Mononuclear cell (primary cell): ENCODE data around the gene SLC35D3. TPM values are rescaled to one million over a fixed set of nuclear protein-coding genes. Genes with fewer than 3 reads are reported as not detected.

ENCODE experiments used
- H3K27me3 ChIP-seq: 2 replicates; pipeline ENCODE4 v1.6.0; 2011; ENCODE audit warnings: low read length, control low read depth; ENCODE audit not compliant: insufficient read depth
- H3K4me1 ChIP-seq: 2 replicates; pipeline ENCODE4 v1.5.1; 2011; ENCODE audit warnings: mild to moderate bottlenecking, low read length, control low read depth; ENCODE audit not compliant: insufficient read depth
- H3K4me3 ChIP-seq: 2 replicates; pipeline ENCODE4 v1.5.1; 2011; ENCODE audit warnings: mild to moderate bottlenecking, low read length, moderate library complexity
- H3K9me3 ChIP-seq: 2 replicates; pipeline ENCODE4 v1.5.1; 2011; ENCODE audit warnings: low read depth, mild to moderate bottlenecking, control low read depth, low read length
- total RNA-seq: library from RNA; depleted of rRNA; stranded (reverse); fragments of >200 nt; gene quantifications from one replicate; pipeline ENCODE4 v1.2.3, GENCODE V29; 2012

The SLC35D3 gene
- total RNA-seq, 1 donor = 0.52 TPM

GRCh38 chr6:136914947-136915346 lies 7.2 kb upstream of the SLC35D3 start:
- Histone ChIP-seq H3K9me3 (no peaks in the 10 kb centered on the region), H3K27me3 (peaks cover 16% of the 10 kb centered on the region), H3K4me1 (no peaks in the 10 kb centered on the region), H3K4me3 (no peak overlapping the region)

GRCh38 chr6:136918706-136919105 lies 3.4 kb upstream of the SLC35D3 start:
- H3K4me1 ChIP-seq = peaks cover 35% of the 10 kb centered on the region

GRCh38 chr6:136920216-136920615 lies 1.9 kb upstream of the SLC35D3 start:
- peaks cover 37% of the 10 kb centered on the region for H3K4me1 ChIP-seq
- H3K9me3 ChIP-seq = no peaks in the 10 kb centered on the region
- H3K4me3 ChIP-seq = no peak overlapping the region
- H3K27me3 ChIP-seq = peaks cover 64% of the 10 kb centered on the region

More at GRCh38 chr6:136918706-136919105, 3.4 kb upstream of the SLC35D3 start:
- Histone ChIP-seq H3K27me3 (peaks cover 50% of the 10 kb centered on the region), H3K9me3 (no peaks in the 10 kb centered on the region), H3K4me3 (no peak overlapping the region)

GRCh38 chr6:136920671-136921380 lies 1.3 kb upstream of the SLC35D3 start:
- Histone ChIP-seq H3K4me3 (peak overlapping the region; percentile 2), H3K9me3 (no peaks in the 10 kb centered on the region), H3K27me3 (peaks cover 70% of the 10 kb centered on the region), H3K4me1 (peaks cover 37% of the 10 kb centered on the region)

- peaks cover 37% of the 10 kb centered on the region for H3K4me1 ChIP-seq
- H3K9me3 ChIP-seq = no peaks in the 10 kb centered on the region
- H3K4me3 ChIP-seq = peak overlapping the region; percentile 15
- H3K27me3 ChIP-seq = peaks cover 71% of the 10 kb centered on the region
Measured at GRCh38 chr6:136921381-136921935, 643 bp upstream of the SLC35D3 start.

GRCh38 chr6:136922685-136923006 lies 545 bp downstream of the SLC35D3 start:
- H3K4me3 ChIP-seq = no peak overlapping the region
- H3K4me1 ChIP-seq = peaks cover 37% of the 10 kb centered on the region
- no peaks in the 10 kb centered on the region for H3K9me3 ChIP-seq
- H3K27me3 ChIP-seq = peaks cover 71% of the 10 kb centered on the region

- Histone ChIP-seq H3K9me3 (no peaks in the 10 kb centered on the region), H3K4me1 (peaks cover 37% of the 10 kb centered on the region), H3K27me3 (peaks cover 70% of the 10 kb centered on the region), H3K4me3 (no peak overlapping the region)
Measured at GRCh38 chr6:136923116-136923953, 1.2 kb downstream of the SLC35D3 start.

GRCh38 chr6:136923954-136924673 lies 2.0 kb downstream of the SLC35D3 start:
- peaks cover 63% of the 10 kb centered on the region for H3K27me3 ChIP-seq

GRCh38 chr6:136926383-136926782 lies 4.3 kb downstream of the SLC35D3 start:
- Histone ChIP-seq H3K4me3 (no peak overlapping the region), H3K9me3 (no peaks in the 10 kb centered on the region), H3K4me1 (peaks cover 24% of the 10 kb centered on the region), H3K27me3 (peaks cover 48% of the 10 kb centered on the region)

More at GRCh38 chr6:136923954-136924673, 2.0 kb downstream of the SLC35D3 start:
- H3K4me1 ChIP-seq = peaks cover 37% of the 10 kb centered on the region
- H3K4me3 ChIP-seq = no peak overlapping the region
- H3K9me3 ChIP-seq = no peaks in the 10 kb centered on the region

GRCh38 chr6:136927292-136927691 lies 5.2 kb downstream of the SLC35D3 start:
- H3K4me1 ChIP-seq = peaks cover 15% of the 10 kb centered on the region
- no peak overlapping the region for H3K4me3 ChIP-seq
- H3K9me3 ChIP-seq = no peaks in the 10 kb centered on the region
- H3K27me3 ChIP-seq = peaks cover 44% of the 10 kb centered on the region

- H3K4me1 ChIP-seq = no peaks in the 10 kb centered on the region
- H3K4me3 ChIP-seq = no peak overlapping the region
- H3K27me3 ChIP-seq = peaks cover 20% of the 10 kb centered on the region
- H3K9me3 ChIP-seq = no peaks in the 10 kb centered on the region
Measured at GRCh38 chr6:136930528-136930927, 8.4 kb downstream of the SLC35D3 start.

GRCh38 chr6:136932599-136932998 lies 10.5 kb downstream of the SLC35D3 start:
- no peaks in the 10 kb centered on the region for H3K9me3 ChIP-seq
- H3K27me3 ChIP-seq = peaks cover 16% of the 10 kb centered on the region
- H3K4me3 ChIP-seq = no peak overlapping the region
- H3K4me1 ChIP-seq = no peaks in the 10 kb centered on the region

- peaks cover 4% of the 10 kb centered on the region for H3K9me3 ChIP-seq
- no peak overlapping the region for H3K4me3 ChIP-seq
- H3K27me3 ChIP-seq = peaks cover 5% of the 10 kb centered on the region
- H3K4me1 ChIP-seq = no peaks in the 10 kb centered on the region
Measured at GRCh38 chr6:136945072-136945471, 23.0 kb downstream of the SLC35D3 start.

GRCh38 chr6:136945711-136946121 lies 23.6 kb downstream of the SLC35D3 start:
- Histone ChIP-seq H3K27me3 (peaks cover 5% of the 10 kb centered on the region), H3K9me3 (peaks cover 4% of the 10 kb centered on the region), H3K4me3 (no peak overlapping the region), H3K4me1 (no peaks in the 10 kb centered on the region)

- Histone ChIP-seq H3K4me1 (no peaks in the 10 kb centered on the region), H3K27me3 (peaks cover 5% of the 10 kb centered on the region), H3K9me3 (no peaks in the 10 kb centered on the region), H3K4me3 (no peak overlapping the region)
Measured at GRCh38 chr6:136947037-136947436, 24.9 kb downstream of the SLC35D3 start.
